ENCODE data around the gene CAPN2. TPM values are rescaled to one million over a fixed set of nuclear protein-coding genes. Genes with fewer than 3 reads are reported as not detected.
A peak's percentile ranks its signal among the peaks of the same experiment; 100 is the strongest.

CAPN2 gene
- total RNA-seq, 1 donor from 2014 or later = 151 TPM

GRCh38 chr1:223758734-223759133 lies 46.4 kb downstream of the CAPN2 start:
- DNase-seq (ENCODE audit: low spot score) = no peak

DNA sequence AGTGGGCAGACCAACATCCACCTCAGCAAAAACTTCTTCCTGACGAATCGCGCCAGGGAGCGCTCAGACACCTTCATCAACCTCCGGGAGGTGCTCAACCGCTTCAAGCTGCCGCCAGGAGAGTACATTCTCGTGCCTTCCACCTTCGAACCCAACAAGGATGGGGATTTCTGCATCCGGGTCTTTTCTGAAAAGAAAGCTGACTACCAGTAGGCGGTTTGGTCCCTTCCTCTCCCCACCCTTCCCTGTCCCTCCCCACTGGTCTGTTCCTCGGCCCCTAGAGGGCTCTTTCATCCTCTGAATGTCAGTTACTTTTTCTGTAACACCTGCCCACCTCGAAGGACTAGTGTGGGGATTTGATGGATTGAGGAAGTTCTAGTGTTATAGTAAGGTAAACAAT lies 46.9 kb downstream of the CAPN2 start:
- no peak for DNase-seq (ENCODE audit: low spot score)

DNA sequence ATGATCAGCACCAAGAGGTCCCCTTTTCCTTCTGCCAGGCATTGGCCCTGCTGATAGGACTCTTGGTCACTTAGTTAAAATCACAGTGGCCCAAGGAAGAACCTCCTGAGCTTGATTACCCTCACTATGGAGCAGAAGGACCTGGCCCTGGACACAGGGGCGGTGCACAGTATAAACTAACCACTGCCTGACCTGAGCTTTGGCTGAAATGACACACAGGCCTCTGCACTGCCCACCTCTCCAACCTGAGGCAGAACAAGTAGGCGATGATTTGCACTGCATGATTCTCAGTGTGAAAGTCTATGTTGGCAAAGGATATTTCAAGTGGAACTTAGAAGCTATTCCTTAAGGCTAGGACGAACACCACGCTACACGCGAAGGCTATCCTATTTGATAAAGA lies 48.5 kb downstream of the CAPN2 start:
- no peak for DNase-seq (ENCODE audit: low spot score)

DNA sequence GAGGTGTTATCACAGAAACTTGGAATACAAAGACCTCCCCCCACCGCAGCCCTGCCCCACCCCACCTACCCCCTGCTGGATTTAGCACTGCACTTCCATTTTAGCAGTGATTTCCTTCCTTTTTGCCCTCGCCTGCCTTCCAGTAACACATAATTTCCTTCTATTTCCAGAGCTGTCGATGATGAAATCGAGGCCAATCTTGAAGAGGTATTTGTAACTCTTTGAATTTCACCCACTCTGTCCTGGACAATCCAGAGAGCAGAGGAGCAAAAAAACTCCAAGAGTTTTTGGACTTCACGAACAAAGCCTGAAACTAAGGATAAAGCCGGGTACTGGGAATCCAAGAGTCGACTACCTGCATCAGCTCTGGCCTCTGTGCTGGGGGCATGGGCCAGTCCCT lies 49.1 kb downstream of the CAPN2 start:
- no peak for DNase-seq (ENCODE audit: low spot score)

DNA sequence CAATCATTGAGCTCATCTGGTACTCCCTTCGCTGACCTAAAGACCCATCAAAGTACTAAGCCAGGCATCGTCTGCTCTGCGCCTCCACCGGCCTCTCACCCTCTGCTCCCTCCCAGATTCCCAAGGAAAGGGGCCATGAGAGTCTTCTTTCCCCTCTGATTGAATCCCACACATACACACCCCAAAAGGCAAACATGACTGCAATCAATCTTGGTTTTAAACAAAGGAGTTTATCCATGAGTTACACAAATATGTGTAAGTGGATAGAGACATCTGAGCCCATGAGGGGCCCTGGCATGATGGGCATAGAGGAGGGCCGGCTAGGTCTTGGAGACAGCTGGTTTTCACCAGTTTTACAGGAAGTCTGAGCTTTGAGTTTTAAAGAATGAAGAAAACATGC lies 50.9 kb downstream of the CAPN2 start:
- no peak for DNase-seq (ENCODE audit: low spot score)

DNA sequence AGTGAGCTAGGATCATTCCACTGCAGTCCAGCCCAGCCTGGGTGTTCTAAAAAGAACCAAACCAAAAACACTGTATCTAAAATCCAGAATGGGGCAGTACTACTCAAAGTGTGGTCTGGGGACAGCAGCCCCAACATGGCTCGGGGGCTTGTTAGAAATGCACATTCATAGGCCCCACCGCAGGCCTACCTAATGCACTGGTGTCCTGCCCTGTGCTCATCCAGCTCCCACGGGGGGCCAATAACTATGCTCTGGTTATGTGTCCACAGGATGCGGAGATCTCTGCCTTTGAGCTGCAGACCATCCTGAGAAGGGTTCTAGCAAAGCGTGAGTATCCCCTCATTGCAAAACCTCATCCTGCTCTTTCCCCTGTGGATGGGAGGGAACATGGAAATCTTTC lies 51.5 kb downstream of the CAPN2 start:
- DNase-seq (ENCODE audit: low spot score) = no peak

- no peak for DNase-seq (ENCODE audit: low spot score)
Measured at GRCh38 chr1:223765036-223765718, 52.8 kb downstream of the CAPN2 start.

- no peak for DNase-seq (ENCODE audit: low spot score)
Measured at GRCh38 chr1:223765719-223766340, 53.5 kb downstream of the CAPN2 start.

DNA sequence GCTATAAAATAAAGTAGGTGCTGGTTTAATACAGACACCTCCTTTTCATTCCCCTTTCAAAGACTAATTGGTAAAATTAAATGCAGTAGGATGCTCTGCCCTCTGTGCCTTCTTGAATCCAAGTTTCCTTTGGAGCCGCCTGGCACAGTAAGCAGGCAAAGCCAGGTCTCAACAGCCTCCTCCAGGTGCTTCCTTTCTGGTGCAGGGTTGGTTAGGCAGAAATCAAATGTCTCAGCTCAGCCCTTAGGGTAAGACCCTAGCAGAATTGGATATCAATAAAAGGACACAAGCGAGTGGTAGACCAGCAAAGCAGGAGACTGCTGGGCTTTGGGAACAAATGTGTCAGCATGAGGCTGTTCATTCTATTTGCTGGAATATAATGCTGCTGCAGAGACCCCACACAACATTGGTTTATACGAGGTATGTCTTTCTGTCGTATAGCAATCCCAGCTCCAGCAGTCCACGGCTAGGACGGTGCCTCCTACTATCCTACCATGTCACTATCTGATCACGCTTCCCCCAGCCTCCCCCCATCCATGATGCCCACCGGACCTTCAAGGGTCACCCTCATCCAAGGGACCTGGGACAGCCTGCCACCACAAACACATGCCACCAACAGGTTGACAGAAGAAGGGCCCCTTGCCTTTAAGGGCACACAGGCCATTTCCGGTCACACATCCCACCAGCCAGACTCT lies 58.4 kb downstream of the CAPN2 start:
- DNase-seq (ENCODE audit: low spot score) = peak; percentile 37

GRCh38 chr1:223771469-223771813 lies 59.1 kb downstream of the CAPN2 start:
- no peak for DNase-seq (ENCODE audit: low spot score)

DNA sequence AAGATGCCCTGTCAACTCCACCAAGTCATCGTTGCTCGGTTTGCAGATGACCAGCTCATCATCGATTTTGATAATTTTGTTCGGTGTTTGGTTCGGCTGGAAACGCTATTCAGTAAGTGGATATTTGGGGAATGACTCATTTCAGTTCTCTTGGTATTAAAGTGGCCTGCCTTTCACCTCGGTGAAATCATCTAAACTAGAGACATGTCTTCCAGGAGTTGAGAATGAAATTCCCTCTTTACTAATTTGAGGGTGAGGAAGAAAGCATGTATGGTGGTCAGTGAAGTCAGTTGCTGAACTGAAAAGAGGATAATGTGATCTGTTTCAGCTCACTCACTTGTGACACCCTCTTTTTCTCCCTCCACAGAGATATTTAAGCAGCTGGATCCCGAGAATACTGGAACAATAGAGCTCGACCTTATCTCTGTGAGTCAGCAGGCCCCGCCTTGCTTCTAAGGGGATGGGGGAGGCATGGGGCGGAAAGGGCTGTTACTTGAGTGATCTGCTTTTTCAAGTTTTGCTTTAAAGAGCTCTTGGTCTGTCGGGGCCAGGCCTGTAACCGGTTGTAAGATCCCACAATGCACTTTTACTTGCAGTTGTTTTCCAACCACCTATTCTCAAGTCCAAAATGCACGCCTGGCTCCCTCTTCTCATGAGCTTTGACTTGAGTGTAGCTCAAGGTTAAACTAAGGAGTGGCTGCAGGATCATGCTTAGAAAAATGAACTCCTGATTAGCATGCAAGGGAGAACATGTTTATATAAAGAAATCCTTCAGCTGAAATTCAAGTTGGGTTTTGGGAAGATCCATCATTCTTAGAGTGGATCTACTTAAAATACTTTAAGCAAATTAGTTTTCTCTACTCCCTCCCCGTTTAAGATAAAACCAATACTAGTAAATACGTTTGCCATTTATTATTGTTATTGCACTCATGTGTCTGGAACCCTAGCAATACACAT lies 59.8 kb downstream of the CAPN2 start:
- DNase-seq (ENCODE audit: low spot score) = peak; percentile 56

DNA sequence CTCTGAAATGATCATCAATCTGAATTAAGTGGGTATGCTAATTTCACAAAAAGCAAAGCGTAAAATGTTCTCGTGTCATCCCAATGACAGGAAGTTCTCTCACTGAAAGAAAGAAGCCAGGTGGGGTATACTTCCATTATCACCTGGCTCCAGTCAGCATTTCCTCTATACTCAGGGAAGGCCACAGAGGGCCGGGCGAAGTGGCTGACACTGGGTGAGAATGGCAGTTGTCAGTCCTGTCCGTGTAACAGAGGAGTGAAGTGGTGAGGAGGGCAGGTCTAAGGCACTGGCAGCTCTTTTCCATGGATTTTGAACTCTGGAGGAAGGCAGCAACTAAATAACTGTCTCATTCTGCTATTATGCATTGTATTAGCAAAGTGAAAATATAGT lies 60.4 kb downstream of the CAPN2 start:
- peak; percentile 17 for DNase-seq (ENCODE audit: low spot score)

DNA sequence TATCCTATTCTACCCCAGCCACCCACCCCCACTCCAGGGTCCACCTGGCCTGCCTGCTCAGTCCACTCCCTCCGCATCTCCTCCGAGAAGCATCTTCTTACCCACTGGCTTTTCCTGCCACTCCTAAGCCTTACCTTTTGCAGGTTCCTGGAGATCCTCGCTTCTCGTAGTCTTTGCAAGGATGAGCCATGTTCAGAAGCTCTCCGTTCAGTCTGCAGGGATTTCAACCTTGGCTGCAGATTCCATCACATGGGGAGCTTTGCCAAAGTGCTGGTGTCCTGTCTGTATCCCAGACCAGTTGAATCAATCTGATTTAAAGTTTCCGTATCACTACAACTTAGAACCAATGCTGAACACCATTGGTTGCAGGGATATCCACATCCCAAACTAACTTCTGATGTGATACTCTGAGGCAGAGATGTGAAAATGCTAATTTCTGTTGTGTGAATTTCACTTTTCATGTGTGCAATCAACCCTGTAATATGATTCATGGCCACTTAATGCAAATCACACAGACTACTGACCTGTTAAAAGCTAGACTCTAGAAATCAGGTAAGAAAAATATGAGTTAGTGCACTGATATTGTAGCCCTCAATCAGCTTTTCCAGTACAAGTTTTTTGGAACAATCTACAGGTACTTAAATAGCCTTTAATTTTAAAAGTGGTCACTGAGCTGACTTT lies 61.9 kb downstream of the CAPN2 start:
- DNase-seq (ENCODE audit: low spot score) = peak; percentile 32

DNA sequence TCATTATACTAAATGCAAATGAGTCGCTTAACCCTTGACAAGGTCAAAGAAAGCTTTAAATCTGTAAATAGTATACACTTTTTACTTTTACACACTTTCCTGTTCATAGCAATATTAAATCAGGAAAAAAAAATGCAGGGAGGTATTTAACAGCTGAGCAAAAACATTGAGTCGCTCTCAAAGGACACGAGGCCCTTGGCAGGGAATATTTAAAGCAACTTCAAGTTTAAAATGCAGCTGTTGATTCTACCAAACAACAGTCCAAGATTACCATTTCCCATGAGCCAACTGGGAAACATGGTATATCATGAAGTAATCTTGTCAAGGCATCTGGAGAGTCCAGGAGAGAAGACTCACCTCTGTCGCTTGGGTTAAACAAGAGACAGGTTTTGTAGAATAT lies 62.7 kb downstream of the CAPN2 start:
- DNase-seq (ENCODE audit: low spot score) = no peak

- DNase-seq (ENCODE audit: low spot score) = no peak
Measured at GRCh38 chr1:223775711-223776074, 63.4 kb downstream of the CAPN2 start.

GRCh38 chr1:223776075-223776814 lies 63.9 kb downstream of the CAPN2 start:
- DNase-seq (ENCODE audit: low spot score) = peak; percentile 63

DNA sequence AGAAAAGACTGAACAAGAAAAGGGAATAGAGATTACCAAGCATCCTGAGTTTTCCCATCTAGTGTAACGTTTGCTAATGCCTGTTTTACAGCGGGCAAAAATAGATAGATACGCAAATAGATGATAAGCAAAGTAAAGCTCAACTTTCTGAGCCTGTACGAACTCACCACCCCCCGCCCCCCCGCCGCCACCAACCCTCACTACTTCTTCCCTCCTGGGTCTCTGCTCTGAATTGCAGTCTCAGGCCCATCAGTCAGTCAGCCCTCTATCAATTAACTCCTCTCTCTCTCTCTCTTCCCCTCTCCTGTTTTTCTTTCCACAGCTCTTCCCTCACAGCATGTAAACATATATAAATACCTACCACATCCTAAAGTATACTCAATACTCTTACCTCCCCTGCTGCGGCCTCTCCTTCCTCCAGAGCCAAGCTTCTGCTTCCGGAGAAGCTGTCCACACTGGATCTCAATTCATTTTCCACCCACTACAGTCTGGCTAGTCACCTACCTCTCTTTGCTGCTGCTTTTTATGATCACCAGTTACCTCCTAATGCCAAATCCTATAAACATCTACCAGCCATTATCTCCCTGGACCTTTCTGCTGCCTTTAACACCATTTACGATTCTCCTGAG lies 64.6 kb downstream of the CAPN2 start:
- DNase-seq (ENCODE audit: low spot score) = peak; percentile 14

GRCh38 chr1:223780318-223780717 lies 68.0 kb downstream of the CAPN2 start:
- no peak for DNase-seq (ENCODE audit: low spot score)

DNA sequence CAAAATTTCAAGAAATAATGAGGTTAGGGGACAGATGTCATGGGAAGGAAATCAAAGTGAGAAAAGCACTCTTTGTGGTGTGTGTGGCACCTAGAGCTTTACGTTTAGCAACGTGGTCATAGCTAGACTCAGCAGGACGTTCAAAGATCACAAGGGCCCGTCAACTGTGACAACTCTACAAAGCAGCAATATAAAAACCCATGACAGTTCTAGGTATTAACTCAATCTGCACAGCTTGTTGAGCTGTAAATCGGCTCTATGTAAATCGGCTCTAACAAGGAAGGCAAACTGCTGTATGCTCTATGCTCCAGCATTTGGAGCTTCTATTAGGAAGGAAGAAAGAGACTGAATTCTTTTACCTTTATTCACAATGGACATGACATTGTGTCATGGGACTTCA lies 68.6 kb downstream of the CAPN2 start:
- no peak for DNase-seq (ENCODE audit: low spot score)

GRCh38 chr1:223783676-223784075 lies 71.3 kb downstream of the CAPN2 start:
- DNase-seq (ENCODE audit: low spot score) = no peak
